NT2/D1 (cell line): Measurements from ENCODE around the gene MAST1.

Source experiments
- SUZ12 ChIP-seq: IDR thresholded peaks from 2 replicates; pipeline ENCODE4 v1.6.1; 2011; ENCODE audit not compliant: insufficient read length, insufficient read depth; ENCODE audit errors: extremely low read depth
- YY1 ChIP-seq: IDR thresholded peaks from 2 replicates; pipeline ENCODE4 v1.6.1; 2011; ENCODE audit not compliant: insufficient read length, insufficient read depth
- ZNF274 ChIP-seq: IDR thresholded peaks from 2 replicates; pipeline ENCODE4 v1.6.1; 2011; ENCODE audit warnings: mild to moderate bottlenecking, low read depth, low read length

DNA sequence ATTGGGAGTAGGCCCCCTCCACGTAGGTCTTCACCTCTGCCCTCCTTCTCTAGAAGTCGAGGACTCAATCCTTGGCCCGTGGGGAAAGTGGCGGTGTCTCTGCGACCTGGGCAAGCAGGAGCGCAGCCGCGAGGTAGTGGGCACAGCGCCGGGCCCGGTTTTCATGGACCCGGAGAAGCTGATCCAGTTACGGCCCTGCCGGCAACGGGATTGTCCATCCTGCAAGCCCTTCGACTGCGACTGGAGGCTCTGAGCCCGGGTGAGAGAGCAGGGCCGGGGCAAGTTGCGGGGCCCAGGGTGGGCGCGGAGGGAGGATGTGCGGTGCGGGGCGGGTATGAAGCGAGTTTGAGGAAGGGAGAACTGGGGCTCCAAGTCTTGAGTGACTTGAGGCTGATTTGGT lies 34.3 kb upstream of the MAST1 start:
- TF ChIP-seq SUZ12 (no peak), YY1 (no peak), ZNF274 (no peak)
